Mammary epithelial cell (primary cell): ENCODE results near the gene CCDC61.

ENCODE experiments used
- EZH2 ChIP-seq: IDR thresholded peaks from 2 replicates; pipeline ENCODE4 v1.6.1; 2012; ENCODE audit warnings: low read length, inconsistent platforms, borderline replicate concordance
- TF ChIP-seq, protein P1 (sequence below), 2 donors: IDR thresholded peaks in 1 of 2; conservative IDR thresholded peaks in 1 of 2; 2 replicates each; pipeline ENCODE4 v1.5.1; 2011 to 2012; ENCODE audit warnings: inconsistent platforms in 2 of 2, low read length in 2 of 2, mild to moderate bottlenecking in 2 of 2, control low read depth in 1 of 2, low read depth in 1 of 2; ENCODE audit not compliant: insufficient read depth in 1 of 2; ENCODE audit errors: extremely low read depth in 1 of 2

DNA sequence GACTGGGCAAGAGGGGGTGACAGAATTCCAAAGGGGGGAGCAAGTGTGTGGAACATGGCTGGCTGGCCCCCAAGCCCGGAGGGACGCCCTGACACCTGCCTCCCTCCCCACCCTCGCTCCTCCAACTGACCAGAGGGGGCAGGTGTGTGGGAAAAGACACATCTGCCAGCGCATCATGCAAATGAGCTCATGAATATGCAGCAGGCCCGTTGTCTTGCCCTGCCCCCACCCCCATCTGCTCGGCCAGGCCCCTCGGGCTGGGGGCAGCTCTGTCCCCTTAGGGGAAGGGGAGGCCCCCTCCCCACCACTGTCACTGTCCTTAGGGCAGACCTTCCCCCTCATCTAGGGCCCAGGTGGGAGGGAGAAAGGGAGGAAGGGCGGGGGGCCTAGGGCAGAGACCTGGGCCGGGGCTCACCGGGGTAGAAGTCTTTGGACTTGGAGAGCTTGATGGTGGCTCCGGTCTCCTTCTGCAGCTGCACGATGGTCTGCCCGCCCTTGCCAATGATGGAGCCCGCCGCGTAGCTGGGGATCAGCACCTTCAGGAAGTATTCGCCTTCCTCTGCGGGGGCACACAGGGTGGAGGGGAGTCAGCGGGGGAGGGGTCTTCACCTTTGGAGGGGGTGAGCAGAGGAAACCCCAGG is 34.6 kb upstream of the CCDC61 start:
- TF ChIP-seq, protein P1, sequence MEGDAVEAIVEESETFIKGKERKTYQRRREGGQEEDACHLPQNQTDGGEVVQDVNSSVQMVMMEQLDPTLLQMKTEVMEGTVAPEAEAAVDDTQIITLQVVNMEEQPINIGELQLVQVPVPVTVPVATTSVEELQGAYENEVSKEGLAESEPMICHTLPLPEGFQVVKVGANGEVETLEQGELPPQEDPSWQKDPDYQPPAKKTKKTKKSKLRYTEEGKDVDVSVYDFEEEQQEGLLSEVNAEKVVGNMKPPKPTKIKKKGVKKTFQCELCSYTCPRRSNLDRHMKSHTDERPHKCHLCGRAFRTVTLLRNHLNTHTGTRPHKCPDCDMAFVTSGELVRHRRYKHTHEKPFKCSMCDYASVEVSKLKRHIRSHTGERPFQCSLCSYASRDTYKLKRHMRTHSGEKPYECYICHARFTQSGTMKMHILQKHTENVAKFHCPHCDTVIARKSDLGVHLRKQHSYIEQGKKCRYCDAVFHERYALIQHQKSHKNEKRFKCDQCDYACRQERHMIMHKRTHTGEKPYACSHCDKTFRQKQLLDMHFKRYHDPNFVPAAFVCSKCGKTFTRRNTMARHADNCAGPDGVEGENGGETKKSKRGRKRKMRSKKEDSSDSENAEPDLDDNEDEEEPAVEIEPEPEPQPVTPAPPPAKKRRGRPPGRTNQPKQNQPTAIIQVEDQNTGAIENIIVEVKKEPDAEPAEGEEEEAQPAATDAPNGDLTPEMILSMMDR (conservative IDR thresholded peaks at IDR 0.05 in 1 of 2, IDR thresholded peaks at IDR 0.05 in 1 of 2; ENCODE audit: extremely low read depth in 1 of 2, insufficient read depth in 1 of 2, low read depth in 1 of 2, low read length in 2 of 2): peak in 1 of 2 donors; percentile 25
- no peak for TF ChIP-seq EZH2
